ENCODE results near the gene AGBL1. TPM values are rescaled to one million over a fixed set of nuclear protein-coding genes. Genes with fewer than 3 reads are reported as not detected.

AGBL1 gene
- polyA plus RNA-seq, 1 donor (not counting 4 experiments of a cell fraction or from before 2014, with no cell fraction given), result not detected

DNA sequence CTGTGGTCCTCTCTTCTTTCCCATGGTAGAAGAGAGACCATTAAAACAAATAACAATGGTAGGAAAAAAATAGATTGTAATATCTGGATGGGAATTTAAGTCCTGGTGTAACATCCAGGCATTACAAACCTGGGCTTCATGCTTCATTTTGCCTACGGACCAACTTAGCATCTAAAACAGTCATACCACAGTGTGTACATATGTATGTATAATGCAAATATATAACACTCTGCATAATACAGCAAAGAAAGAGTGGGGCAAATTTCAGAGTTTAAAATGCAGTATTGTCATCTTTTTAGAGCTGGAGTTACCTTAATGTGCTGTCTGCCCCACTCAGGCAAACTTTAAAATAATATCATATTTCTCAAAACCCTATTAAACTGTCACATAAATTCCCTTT, 298.2 kb downstream of the AGBL1 start:
- DNase-seq (ENCODE audit: low read depth, low spot score) (no peak), FAIRE-seq (no peak)
- Histone ChIP-seq H3K9ac (ENCODE audit: control insufficient read depth, extremely low read depth, insufficient read depth, low read length) (no peak overlapping the region), H3K4me3 (ENCODE audit: control insufficient read depth in 2 of 3, extremely low read depth in 1 of 3, insufficient read depth in 2 of 3, low read depth in 1 of 3, low read length in 3 of 3) (no peak overlapping the region), H3K79me2 (ENCODE audit: control insufficient read depth, insufficient read depth, low read length) (no peaks in the 10 kb centered on the region), H4K20me1 (ENCODE audit: control insufficient read depth, extremely low read depth, insufficient read depth, low read length) (no peaks in the 10 kb centered on the region), H3K4me1 (ENCODE audit: control insufficient read depth, extremely low read depth, insufficient read depth, low read length) (peaks cover 10% of the 10 kb centered on the region), H3K36me3 (ENCODE audit: control insufficient read depth in 2 of 2, extremely low read depth in 1 of 2, insufficient read depth in 2 of 2, low read length in 2 of 2) (no peaks in the 10 kb centered on the region), H3K9me1 (ENCODE audit: control insufficient read depth, extremely low read depth, insufficient read depth, low read length) (no peaks in the 10 kb centered on the region), H2AFZ (ENCODE audit: control insufficient read depth, low read length) (no peak overlapping the region), H3K27ac (ENCODE audit: control insufficient read depth, insufficient read depth, low read length) (no peak overlapping the region), H3K4me2 (ENCODE audit: control insufficient read depth, extremely low read depth, insufficient read depth, low read depth, low read length) (no peak overlapping the region), H3K9me3 (ENCODE audit: control insufficient read depth, low read depth, low read length) (peaks cover 2% of the 10 kb centered on the region), H3K27me3 (ENCODE audit: control insufficient read depth, extremely low read depth, insufficient read depth, low read length) (no peaks in the 10 kb centered on the region)
- dilution Hi-C loops (cut with MboI; ENCODE audit: extremely low pct_ligation_motif_present, low sequenced_read_pairs), result no loop called here
- TF ChIP-seq, protein P1, sequence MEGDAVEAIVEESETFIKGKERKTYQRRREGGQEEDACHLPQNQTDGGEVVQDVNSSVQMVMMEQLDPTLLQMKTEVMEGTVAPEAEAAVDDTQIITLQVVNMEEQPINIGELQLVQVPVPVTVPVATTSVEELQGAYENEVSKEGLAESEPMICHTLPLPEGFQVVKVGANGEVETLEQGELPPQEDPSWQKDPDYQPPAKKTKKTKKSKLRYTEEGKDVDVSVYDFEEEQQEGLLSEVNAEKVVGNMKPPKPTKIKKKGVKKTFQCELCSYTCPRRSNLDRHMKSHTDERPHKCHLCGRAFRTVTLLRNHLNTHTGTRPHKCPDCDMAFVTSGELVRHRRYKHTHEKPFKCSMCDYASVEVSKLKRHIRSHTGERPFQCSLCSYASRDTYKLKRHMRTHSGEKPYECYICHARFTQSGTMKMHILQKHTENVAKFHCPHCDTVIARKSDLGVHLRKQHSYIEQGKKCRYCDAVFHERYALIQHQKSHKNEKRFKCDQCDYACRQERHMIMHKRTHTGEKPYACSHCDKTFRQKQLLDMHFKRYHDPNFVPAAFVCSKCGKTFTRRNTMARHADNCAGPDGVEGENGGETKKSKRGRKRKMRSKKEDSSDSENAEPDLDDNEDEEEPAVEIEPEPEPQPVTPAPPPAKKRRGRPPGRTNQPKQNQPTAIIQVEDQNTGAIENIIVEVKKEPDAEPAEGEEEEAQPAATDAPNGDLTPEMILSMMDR (optimal IDR thresholded peaks at IDR 0.05 in 1 of 3, IDR thresholded peaks at IDR 0.05 in 1 of 3, conservative IDR thresholded peaks at IDR 0.05 in 1 of 3; ENCODE audit: extremely low read depth in 1 of 3, insufficient read depth in 2 of 3, low read length in 3 of 3), result no peak
- TF ChIP-seq EZH2 (IDR thresholded peaks at IDR 0.05; ENCODE audit: low read length), result no peak

DNA sequence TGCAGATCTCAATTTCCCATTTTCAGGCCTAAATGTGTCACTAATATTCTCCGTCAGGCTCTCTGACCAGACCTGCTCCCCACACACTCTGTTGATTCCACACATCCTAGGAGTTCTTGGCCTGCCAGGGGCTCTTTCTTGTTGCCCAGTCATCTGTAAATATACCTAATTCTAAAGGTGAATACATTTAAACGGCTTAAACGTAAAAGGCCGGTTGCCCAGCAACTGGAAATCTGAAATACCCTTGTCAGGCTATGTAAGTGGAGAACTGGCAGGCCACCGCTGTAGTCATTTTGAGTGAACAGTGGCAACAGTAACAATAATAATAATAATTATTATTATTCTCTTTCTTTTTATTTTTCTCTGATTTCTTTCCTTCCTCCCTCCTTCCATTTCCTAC, 302.7 kb downstream of the AGBL1 start:
- H3K9me3 ChIP-seq (ENCODE audit: control insufficient read depth, low read depth, low read length), result no peaks in the 10 kb centered on the region
- H3K9me1 ChIP-seq (ENCODE audit: control insufficient read depth, extremely low read depth, insufficient read depth, low read length), result no peaks in the 10 kb centered on the region
- H4K20me1 ChIP-seq (ENCODE audit: control insufficient read depth, extremely low read depth, insufficient read depth, low read length), result no peaks in the 10 kb centered on the region
- no peaks in the 10 kb centered on the region for H3K36me3 ChIP-seq (ENCODE audit: control insufficient read depth in 2 of 2, extremely low read depth in 1 of 2, insufficient read depth in 2 of 2, low read length in 2 of 2)
- H3K27me3 ChIP-seq (ENCODE audit: control insufficient read depth, extremely low read depth, insufficient read depth, low read length), result no peaks in the 10 kb centered on the region
- DNase-seq (ENCODE audit: low read depth, low spot score), result no peak
- no peak for FAIRE-seq
- H3K4me2 ChIP-seq (ENCODE audit: control insufficient read depth, extremely low read depth, insufficient read depth, low read depth, low read length), result no peak overlapping the region
- no peaks in the 10 kb centered on the region for H3K4me1 ChIP-seq (ENCODE audit: control insufficient read depth, extremely low read depth, insufficient read depth, low read length)
- dilution Hi-C loops (cut with MboI; ENCODE audit: extremely low pct_ligation_motif_present, low sequenced_read_pairs), result no loop called here
- no peak overlapping the region for H3K4me3 ChIP-seq (ENCODE audit: control insufficient read depth in 2 of 3, extremely low read depth in 1 of 3, insufficient read depth in 2 of 3, low read depth in 1 of 3, low read length in 3 of 3)
- no peak overlapping the region for H3K27ac ChIP-seq (ENCODE audit: control insufficient read depth, insufficient read depth, low read length)
- no peak overlapping the region for H2AFZ ChIP-seq (ENCODE audit: control insufficient read depth, low read length)
- no peaks in the 10 kb centered on the region for H3K79me2 ChIP-seq (ENCODE audit: control insufficient read depth, insufficient read depth, low read length)
- TF ChIP-seq, protein P1 (optimal IDR thresholded peaks at IDR 0.05 in 1 of 3, IDR thresholded peaks at IDR 0.05 in 1 of 3, conservative IDR thresholded peaks at IDR 0.05 in 1 of 3; ENCODE audit: extremely low read depth in 1 of 3, insufficient read depth in 2 of 3, low read length in 3 of 3), result no peak
- TF ChIP-seq EZH2 (IDR thresholded peaks at IDR 0.05; ENCODE audit: low read length), result no peak
- no peak overlapping the region for H3K9ac ChIP-seq (ENCODE audit: control insufficient read depth, extremely low read depth, insufficient read depth, low read length)
